GM18858 (cell line): ENCODE measurements around the gene UBXN7.
"Not testable (repeated sequence)": the region's sequence is repeated elsewhere in the genome, so short reads cannot be mapped to it uniquely, and the experiment has no call there.

ENCODE experiments used
- ATAC-seq: cut with Tn5 transposase; IDR thresholded peaks from one replicate; pipeline ENCODE4 v1.9.1; 2021; ENCODE audit not compliant: unreplicated experiment

Gene UBXN7

GRCh38 chr3:196317687-196318467 lies 114.3 kb downstream of the UBXN7 start, which contains the start of gene DYNLT2B:
DYNLT2B (minus strand) TSS chr3:196318240; CDS start chr3:196318152, 88 bp downstream.
- ATAC-seq: peak; percentile 61

DNA sequence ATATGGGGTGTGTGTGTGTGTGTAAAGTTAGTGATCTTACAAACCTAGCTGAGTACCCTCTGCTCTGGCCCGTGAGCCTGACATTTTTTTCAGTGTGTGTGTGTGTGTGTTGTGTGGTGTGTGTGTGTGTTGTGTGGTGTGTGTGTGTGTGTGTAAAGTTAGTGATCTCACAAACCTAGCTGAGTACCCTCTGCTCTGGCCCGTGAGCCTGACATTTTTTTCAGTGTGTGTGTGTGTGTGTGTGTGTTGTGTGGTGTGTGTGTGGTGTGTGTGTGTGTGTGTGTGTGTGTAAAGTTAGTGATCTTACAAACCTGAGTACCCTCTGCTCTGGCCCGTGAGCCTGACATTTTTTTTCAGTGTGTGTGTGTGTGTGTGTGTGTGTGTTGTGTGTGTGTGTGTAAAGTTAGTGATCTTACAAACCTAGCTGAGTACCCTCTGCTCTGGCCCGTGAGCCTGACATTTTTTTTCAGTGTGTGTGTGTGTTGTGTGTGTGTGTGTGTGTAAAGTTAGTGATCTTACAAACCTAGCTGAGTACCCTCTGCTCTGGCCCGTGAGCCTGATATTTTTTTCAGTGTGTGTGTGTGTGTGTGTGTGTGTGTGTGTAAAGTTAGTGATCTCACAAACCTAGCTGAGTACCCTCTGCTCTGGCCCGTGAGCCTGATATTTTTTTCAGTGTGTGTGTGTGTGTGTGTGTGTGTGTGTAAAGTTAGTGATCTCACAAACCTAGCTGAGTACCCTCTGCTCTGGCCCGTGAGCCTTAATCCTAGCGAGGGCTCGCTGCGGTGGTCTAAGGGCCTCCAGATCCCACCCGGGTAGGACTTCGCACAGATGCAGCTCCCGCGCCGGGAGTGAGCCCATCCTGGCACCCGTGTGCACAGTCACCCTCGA lies 115.2 kb downstream of the UBXN7 start:
- not testable (repeated sequence) for ATAC-seq

- ATAC-seq: no peak
Observed at GRCh38 chr3:196315821-196316220, 116.4 kb downstream of the UBXN7 start.

DNA sequence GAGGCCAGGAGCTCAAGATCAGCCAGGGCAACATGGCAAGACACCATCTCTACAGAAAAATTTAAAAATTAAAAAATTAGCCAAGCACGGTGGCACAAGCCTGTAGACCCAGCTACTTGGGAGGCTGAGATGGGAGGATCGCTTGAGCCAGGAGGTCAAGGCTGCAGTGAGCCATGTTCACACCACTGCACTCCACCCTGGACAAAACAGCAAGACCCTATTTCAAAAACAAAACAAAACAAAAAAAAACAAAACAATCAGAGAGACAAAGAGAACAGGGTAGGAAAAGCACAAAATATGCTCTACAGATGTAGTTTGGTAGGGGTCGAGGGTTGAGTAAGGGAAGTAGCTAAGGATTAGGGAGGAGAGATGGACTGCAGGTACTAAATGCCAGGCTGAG lies 117.6 kb downstream of the UBXN7 start:
- no peak for ATAC-seq

GRCh38 chr3:196314086-196314485 lies 118.1 kb downstream of the UBXN7 start:
- ATAC-seq: not testable (repeated sequence)

DNA sequence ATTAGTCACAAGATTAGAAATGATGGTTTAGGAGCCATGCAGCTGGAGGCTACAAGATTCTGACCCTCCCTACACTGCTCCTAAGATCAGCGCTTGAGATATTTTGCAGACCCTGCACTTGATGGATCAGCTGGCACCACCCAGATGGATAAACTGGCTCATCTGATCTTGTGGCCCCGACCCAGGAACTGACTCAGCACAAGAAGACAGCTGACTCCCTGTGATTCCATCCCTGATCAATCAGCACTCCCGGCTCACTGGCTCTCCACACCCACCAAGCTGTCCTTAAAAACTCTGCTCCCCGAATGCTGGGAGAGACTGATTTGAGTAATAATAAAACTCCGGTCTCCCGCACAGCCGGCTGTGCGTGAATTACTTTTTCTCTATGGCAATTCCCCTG lies 129.3 kb downstream of the UBXN7 start:
- not testable (repeated sequence) for ATAC-seq

- ATAC-seq: not testable (repeated sequence)
Observed at GRCh38 chr3:196302551-196302950, 129.7 kb downstream of the UBXN7 start.

- ATAC-seq: no peak
Observed at GRCh38 chr3:196298521-196298920, 133.7 kb downstream of the UBXN7 start.
